ENCODE data around the gene KCNC1. TPM values are rescaled to one million over a fixed set of nuclear protein-coding genes. Genes with fewer than 3 reads are reported as not detected.

The KCNC1 gene
- total and polyA plus RNA-seq, 2 of the 13 experiments (the other 11 are each of a cell fraction or from before 2014, with no cell fraction given): 0.01 to 0.04 TPM

GRCh38 chr11:17770048-17770652 is 35.6 kb downstream of the KCNC1 start (continued):
- peak; percentile 93 for TF ChIP-seq THRA (CRISPR knock-in tag; IDR thresholded peaks at IDR 0.05; ENCODE audit: borderline replicate concordance)
- no peak for TF ChIP-seq MLXIP (CRISPR knock-in tag; IDR thresholded peaks at IDR 0.05; ENCODE audit: borderline replicate concordance)
- TF ChIP-seq DBP (CRISPR knock-in tag; IDR thresholded peaks at IDR 0.05; ENCODE audit: not compliant biosample characterization): no peak
- no peak for TF ChIP-seq SNAI1 (CRISPR knock-in tag; IDR thresholded peaks at IDR 0.05; ENCODE audit: borderline replicate concordance)
- peak; percentile 40; the same call in 1 of the 2 replicates for TF ChIP-seq ADNP (CRISPR knock-in tag; IDR thresholded peaks at IDR 0.05)
- TF ChIP-seq TGIF2 (CRISPR knock-in tag; IDR thresholded peaks at IDR 0.05): peak; percentile 65; the same call in 1 of the 2 replicates
- no peak for TF ChIP-seq ZNF652 (CRISPR knock-in tag; IDR thresholded peaks at IDR 0.05; ENCODE audit: borderline replicate concordance, low read depth)
- TF ChIP-seq KMT2A (CRISPR knock-in tag; IDR thresholded peaks at IDR 0.05): 0 out of 2 replicates have a peak, but pooled peaks have one; percentile 61
- no peak for TF ChIP-seq ZNF7 (CRISPR knock-in tag; IDR thresholded peaks at IDR 0.05)
- TF ChIP-seq PHF20 (CRISPR knock-in tag; IDR thresholded peaks at IDR 0.05): peak; percentile 37; the same call in 1 of the 2 replicates
- 0 out of 2 replicates have a peak, but pooled peaks have one; percentile 66 for TF ChIP-seq ZNF335 (CRISPR knock-in tag; IDR thresholded peaks at IDR 0.05)
- TF ChIP-seq ZNF138 (CRISPR knock-in tag; IDR thresholded peaks at IDR 0.05; ENCODE audit: low read depth): no peak
- no peak for TF ChIP-seq TAF15 (IDR thresholded peaks at IDR 0.05; ENCODE audit: low read depth, low read length, poor library complexity, severe bottlenecking)
- TF ChIP-seq ETV6 (CRISPR knock-in tag; conservative IDR thresholded peaks at IDR 0.05): peak; percentile 86
- peak; percentile 73 for TF ChIP-seq RBM39 (IDR thresholded peaks at IDR 0.05; ENCODE audit: low read depth, low read length, poor library complexity, severe bottlenecking)
- TF ChIP-seq HNF1B (CRISPR knock-in tag; IDR thresholded peaks at IDR 0.05): peak; percentile 98
- TF ChIP-seq EED (CRISPR knock-in tag; IDR thresholded peaks at IDR 0.05): no peak
- 0 out of 2 replicates have a peak, but pooled peaks have one; percentile 52 for TF ChIP-seq ZNF263 (CRISPR knock-in tag; IDR thresholded peaks at IDR 0.05)
- peak; percentile 92; the same call in 1 of the 2 replicates for TF ChIP-seq ZNF503 (CRISPR knock-in tag; IDR thresholded peaks at IDR 0.05)

All from HepG2 (cell line).